Activated gamma-delta T cell treated with Interleukin-2 at 50 U/mL for 16 hours (primary cell): ENCODE results near the gene SREK1.

ENCODE experiments used
- DNase-seq: peaks from one replicate; pipeline ENCODE4 v3.0.0-alpha.2; 2020

SREK1 gene

DNA sequence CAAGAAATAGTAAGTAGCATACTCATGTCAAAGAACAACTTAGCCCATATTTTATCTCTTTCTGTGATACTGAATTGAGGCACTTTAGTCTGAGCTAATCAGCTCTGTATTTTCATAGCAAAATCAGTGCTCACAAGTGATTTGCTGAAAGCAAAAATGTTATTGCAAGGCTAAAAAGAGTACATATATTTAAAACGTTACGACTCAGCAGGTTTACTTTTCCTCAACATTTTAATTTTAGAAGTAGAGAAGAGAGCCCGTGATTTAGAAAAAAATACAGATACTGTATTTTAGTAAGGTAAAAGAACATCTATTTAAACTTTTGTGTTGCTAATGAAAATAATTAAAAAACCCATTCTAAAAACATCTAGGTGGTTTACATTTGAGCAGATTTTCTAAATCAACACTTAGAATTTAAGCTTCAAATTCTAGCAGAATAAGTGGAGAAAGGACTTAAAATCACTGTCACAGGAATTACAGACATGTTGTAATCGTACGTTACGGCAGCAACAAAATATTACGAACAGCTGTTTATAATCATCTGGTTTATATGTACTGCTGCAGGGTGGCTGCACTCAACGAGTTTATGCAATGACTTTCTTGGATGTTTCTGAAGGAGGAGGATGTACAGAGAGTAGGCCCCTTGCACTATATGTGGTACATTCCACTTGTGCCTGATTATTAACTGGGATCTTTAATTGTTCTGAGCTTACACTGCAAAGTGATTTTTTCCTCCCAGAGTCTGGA lies 20.1 kb downstream of the SREK1 start:
- no peak for DNase-seq

DNA sequence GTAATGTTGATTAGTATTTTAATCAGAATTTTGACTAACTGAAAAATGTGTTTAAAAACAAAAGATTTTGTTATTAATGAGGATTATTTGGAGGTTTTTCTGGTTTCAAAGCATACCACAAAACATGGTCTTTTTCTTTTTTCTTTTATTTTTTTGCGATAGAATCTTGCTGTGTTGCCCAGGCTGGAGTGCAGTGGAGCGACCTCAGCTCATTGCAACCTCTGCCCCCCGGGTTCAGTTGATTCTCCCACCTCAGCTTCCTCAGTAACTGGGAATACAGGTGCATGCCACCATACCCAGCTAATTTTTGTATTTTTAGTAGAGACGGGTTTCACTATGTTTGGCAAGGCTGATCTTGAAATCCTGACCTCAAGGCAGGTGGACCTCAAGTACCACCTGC lies 24.1 kb downstream of the SREK1 start:
- DNase-seq: no peak

DNA sequence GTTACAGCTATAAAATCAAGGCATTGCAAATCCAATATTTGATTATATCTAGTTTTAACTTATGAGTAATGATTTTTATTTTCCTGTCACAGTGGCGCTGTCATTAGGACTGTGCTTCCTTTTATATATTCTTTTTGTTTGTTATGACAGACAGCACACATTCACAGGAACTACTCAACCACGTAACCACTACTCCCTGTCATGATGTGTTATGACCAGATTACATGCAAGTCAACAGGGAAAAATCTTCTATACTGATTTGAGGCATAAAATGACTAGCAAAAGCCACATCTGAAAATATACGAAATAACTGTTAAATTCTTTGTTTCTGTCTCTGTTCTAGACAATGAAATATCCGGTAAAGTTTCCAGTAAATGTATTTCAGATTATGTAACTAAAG lies 25.4 kb downstream of the SREK1 start:
- DNase-seq: no peak

DNA sequence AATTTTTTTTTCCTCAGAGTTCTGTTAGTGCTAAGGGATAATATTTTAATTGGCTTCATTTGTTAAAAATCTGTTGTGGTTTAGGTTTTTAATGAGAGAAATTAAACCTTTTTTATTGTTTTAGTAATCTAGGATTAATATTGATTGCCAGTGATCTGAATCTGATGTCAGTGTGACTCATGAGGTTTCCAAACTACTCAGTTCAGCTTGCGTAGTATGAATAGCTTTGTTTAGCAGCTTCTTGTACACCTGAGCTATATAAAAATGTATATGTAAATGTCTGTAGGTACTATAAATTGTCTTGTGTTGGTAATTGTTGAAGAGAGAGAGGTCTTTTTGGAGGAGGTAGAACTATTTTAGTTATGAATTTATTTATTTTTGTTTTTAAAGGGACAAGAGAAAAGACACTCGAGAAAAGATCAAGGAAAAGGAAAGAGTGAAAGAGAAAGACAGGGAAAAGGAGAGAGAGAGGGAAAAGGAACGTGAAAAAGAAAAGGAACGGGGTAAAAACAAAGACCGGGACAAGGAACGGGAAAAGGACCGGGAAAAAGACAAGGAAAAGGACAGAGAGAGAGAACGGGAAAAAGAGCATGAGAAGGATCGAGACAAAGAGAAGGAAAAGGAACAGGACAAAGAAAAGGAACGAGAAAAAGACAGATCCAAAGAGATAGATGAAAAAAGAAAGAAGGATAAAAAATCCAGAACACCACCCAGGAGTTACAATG lies 26.3 kb downstream of the SREK1 start:
- no peak for DNase-seq

DNA sequence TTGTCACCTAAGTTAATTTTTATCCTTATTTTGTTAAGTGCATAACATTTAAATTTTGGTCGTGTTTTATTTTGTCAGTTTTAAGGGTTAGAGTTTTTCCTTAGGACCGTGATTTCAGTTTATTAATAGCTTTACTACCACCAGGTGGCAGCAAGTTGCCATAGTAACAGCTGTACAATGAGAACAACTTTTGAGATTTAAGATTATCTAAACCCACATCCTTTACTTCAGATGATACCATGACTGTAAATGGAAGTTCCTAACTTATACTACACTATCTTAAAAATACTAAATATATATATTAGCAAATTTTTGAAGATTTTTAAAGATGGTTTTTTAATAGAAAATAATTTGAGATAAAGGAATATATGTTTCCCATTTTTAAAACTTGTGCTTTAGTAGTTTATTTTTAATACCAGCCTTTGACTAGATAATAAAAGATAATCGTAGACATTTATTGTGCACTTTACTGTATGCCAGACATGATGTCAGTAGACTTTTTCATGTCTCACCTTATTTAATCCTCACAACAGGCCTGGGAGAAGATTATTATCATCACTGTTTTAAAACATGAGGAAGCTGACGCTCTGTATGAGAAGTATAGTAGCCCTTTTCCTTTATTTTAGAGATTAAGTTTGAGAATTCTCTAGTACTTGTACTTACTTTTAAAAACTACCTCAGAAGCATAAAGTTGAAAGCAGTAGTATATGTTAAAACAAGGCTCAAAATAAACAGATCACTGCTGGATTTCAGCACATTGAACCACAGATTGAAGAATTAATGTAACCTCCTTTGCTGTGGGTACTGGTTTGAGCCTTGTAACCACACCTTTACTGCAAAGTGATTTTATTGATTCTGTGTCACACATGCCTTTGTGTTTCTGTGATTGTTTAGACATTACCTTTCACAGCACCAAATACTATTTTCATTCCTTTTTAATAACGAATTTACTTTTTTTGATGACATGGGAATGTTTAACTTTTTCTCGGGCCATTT lies 27.5 kb downstream of the SREK1 start:
- DNase-seq: peak; percentile 60

DNA sequence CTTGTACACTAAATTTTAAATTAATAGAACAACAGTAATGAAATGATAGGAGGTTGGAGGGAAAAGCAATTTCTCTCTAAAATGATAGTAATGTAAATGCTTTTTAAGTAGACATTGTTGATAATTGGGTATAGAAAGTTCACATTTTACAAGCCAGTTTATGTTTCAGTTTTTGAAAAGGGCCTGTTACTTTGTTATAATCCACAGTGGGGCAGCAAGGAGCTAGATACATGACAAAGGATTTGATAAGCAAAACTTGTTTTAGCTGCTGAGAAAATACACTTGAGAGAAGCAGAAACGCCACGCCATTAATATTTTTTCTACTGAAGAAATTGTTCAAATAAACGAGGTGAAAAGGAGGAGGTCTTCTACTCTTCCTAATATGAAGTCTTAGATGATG lies 30.2 kb downstream of the SREK1 start:
- no peak for DNase-seq

DNA sequence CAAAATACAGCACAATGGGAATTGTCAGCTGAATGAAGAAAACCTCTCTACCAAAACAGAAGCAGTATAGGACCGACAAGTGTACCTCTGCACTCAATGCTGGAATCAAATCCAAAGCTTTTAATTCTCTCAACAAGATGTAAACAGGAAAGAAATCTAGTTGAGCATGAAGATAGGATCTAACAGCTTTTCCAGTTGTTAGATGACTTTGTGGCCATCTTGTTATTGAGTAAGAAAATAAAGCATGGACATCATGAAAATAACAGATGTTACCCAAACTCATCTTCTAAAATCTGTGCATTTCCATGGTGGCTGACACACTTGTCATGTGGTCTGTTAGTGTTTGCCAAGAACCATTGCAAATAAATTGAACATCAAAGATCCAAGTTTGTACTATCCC lies 34.7 kb downstream of the SREK1 start:
- DNase-seq: no peak

DNA sequence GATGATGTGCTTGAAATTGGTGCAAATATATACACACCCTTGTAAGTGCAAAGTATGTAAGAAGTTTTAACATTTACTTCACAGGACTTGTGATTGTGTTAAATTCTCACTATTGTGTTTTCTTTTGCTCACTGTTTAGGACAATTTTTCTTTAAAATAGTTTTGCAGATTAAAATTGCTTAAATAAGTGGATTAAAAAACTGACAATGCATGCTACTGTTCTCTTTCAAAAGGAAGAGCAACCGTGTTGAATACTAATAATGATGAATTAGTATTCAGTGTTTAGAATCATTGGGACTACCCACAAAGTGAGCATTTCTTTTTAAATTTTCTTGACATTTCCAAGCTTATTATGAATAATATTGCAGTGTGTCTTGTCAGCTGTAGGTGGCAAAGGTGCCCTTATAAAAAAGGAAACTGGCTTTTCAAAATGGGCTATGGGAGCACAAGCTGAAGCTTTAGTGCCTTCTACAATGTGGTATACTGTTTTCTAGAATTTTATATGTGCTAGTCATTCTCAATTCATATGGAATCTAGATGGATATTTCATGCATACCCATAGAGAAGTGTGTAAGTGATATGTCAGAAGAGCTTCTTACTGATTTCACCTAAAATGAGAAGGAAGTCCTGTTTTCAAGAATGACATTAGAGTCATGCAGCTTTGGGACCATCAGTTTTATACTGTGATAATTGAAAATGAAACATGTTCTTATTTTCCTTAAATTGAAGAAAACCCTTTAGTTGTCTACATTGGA lies 35.4 kb downstream of the SREK1 start:
- no peak for DNase-seq

DNA sequence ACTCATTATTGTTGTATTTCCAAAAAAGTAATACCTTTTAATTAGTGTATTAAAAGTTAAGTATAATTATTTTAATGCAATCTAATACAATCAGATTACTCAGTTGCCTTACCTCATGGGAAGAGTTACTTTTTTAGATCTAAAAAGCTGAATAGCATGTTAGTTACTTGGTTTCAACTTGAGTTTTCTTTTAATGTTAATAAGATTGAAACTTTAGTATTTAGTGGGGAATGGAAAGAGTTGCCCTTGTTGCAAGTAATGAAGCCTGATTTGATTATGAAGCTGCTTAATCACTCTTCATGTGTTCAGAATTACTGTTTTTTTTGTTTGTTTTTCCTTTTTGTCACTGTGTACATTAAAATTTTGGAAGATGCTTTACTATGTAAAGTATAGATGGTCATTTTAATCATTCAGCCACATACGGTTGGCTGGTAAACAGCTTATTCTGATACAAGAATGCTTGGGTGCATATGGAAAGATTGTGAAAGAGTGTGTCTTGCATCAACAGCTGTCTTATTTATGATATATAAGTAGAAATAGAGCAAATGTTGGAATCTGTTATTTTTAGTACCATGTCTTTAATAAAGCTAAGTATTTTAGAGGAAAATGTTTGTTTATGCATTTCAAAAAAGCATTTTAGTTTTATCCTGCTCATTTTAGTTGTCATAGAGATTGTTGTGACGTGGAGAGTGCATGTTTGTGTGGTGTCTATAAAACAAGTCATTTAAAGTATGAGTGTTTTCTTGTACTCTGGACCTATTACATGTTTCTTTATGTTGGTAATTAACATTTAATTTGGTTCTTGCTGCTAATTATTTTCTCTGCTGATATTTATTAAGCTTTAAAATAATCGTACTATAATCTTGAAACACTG lies 36.4 kb downstream of the SREK1 start:
- DNase-seq: no peak

DNA sequence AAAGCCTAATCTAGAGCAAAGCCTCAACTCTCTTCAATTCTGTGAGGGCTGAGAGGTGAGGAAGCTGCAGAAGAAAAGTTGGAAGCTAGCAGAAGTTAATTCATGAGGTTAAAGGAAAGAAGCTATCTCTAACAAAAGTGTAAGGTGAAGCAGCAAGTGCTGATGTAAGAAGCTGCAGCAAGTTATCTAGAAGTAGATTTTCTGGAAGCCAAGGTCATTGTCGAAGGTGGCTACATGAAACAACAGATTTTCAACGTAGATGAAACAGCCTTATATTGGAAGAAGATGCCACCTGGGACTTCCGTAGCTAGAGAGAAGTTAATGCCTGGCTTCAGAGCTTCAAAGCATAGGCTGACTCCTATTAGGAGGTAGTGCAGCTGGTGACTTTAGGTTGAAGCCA lies 42.0 kb downstream of the SREK1 start:
- no peak for DNase-seq

DNA sequence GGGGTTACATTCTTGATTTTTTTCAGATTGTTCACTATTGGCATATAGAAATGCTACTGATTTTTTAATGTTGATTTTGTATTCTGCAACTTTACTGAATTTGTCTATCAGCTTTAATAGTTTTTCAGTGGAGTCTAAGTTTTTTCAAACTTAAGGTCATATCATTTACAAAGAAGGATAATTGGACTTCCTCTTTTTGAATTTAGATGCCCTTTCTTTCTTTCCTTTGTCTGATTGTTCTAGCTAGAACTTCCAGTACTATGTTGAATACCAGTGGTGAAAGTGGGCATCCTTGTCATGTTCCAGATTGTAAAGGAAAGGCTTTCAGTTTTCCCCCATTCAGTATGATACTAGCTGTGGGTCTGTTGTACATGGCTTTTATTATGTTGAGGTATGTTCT lies 49.3 kb downstream of the SREK1 start:
- no peak for DNase-seq

DNA sequence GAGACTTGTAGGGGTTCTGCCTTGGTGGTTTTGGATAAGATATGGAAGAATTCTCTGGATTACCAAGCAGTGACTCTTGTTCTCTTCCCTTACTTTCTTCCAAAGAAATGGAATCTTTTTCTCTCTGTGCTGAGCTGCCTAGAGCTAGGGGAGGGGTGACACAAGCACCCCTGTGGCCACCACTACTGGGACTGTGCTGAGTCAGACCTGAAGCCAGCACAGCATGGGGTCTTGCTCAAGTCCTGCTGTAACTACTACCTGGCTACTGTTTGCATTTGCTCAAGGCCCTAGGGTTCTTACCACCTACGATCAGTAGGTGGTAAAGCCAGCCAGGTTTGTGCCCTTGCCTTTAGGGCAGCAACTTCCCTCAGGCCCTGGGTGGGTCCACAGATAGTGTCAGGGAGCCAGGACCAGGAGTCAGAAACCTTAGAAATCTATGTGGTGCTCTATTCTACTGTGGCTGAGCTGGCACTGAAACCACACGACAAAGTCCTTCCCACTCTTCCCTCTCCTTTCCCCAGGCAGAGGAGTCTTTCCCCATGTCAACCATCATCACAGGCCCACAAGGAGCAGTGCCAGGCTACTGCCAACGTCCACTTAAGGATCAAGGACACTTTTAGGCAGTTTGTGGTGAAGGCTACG lies 53.8 kb downstream of the SREK1 start:
- no peak for DNase-seq

DNA sequence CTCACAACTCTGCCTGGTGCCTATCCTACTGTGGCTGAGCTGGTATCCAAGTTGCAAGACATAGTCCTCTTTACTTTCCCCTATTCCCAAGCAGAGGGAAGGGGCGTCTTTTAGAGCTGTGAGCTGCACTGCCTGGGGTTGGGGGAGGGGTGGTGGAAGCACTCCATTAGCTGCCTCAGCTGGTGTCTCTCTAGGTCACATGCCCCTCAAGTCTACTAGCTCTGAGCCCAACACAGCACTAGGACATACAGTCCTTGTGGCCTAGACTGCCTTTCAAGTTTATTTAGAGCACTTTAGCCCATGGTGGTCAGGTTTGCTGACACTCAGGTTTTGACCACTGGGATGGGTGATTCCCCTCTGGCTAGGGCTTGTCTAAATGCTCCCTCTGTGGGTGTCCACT lies 54.7 kb downstream of the SREK1 start:
- DNase-seq: no peak

DNA sequence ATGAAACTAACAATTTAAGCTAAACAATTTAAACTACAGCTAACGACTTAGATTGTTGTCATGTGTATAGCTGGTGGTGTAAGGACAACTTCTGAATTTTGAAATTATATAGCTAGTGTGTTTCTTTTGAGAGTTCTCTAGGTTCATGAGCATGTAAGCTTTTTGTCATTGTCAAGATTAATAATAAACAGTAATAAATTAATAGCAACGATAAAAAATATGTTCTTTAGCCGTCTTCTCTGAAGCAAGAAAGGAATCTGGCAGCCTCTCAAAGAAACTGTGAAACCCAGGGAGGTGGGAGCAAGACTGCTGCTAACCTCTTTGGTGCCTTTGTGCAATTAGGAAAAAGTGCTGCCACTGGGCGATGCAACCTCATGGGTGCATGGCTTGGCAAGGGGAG lies 59.4 kb downstream of the SREK1 start:
- DNase-seq: no peak

DNA sequence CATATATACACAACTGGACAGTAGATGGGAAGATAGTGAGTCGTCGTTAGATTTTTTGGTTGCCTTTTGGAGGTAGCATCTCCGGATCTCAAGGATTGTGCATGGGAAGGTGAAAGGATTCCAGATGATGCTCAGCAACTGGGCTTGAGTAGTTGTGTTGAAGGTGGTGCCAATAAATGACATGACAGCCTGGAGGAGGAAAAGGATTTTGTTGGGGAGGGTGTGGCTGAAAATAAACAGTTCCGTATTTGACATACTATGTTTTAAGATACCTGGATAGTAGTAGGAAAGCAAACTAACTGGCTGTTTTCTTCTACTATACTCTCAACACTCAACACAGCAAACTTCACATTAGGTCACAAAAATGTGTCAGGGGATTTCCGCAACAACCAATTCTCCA lies 62.4 kb downstream of the SREK1 start:
- DNase-seq: no peak

DNA sequence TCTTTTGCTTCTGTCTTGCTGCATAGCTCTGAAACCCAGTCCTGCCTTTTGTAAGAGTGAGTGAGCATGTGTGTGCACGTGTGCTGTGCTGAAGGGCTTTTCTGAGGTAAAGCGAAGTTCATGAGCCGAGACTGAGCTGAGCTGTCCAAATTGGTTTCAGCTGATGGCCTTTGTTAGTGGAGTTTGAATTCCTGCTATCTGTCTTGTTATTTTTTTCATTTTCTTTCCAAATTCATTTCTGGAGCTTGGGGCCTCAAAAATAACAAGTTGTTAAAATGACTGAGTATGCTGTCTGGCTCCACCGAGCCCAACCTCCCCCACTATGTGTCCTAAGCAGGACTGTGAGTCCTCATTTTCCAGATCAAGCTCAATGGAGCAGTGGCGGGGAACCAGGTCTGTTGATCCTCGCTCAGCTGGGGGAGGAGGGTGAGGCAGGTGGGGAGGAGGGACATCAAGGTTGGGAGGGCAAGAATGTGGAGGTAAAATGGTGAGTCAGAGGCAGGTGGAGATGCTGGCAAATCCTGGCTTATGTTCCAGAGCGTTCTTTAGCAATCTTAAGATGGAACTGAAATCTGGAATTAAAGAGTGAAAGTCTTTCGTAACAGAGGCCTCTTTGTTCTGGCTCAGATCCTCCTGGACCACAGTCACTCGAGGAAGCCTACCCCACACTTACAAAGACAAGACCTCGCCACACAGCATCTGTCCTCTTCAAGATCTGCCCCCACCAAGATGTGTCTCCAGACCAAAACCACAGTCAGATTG lies 63.9 kb downstream of the SREK1 start:
- no peak for DNase-seq

DNA sequence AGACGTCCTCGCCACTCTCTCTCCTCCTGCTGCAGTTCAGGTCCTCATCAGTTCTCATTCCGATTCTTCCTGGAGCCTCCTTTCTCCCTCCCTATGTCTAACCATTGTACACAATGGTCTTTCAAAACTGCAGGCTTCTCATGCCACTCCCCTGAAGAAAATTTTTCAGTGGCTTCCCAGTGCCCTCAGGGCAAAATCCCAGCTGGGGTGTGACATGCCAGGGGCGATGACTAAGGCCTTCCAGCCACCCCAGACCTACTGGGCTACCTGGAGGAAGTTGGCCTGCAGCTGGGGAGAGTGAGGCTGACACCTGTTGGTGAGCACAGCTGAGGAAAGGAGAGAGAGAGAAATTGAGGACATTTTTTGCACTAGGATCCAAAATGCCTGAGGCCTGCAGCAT lies 65.2 kb downstream of the SREK1 start:
- no peak for DNase-seq

DNA sequence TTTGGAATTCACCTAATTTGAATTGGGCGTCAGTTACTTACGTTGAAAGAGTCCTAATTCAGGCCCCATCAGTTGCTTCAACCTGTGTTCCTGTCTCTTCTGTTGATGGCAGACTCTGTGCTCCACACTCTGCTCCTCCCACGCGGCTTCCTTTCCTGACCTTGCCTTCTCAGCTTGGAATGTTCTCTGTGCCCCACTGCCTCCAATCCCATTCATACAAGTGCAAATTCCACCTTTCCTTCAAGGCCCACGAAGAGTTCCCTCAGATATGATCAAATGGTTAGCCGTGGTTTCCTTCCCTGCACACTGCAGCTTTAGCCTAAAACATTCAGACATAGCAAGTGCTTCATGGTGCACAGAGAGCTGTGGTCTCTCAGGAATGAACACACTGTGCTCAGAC lies 65.7 kb downstream of the SREK1 start:
- no peak for DNase-seq

DNA sequence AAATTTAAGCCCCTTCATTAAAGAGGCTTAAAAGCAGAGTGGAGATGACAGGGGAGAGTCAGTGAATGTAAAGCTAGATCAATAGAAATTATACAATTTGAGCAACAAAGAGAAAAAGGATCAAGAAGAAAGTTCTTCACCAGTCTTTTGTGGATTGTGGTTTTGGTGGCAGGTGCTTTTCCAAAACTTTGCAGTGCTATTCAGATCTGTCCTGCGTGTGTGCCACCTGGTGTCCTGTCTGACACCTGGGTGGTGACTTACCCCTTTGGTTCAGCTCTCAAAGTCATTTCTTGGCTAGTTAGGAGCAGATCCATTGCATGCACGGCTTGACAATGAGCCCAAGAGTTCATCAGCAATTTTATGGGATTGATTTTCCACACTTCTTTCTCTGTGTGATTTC lies 69.4 kb downstream of the SREK1 start:
- no peak for DNase-seq

DNA sequence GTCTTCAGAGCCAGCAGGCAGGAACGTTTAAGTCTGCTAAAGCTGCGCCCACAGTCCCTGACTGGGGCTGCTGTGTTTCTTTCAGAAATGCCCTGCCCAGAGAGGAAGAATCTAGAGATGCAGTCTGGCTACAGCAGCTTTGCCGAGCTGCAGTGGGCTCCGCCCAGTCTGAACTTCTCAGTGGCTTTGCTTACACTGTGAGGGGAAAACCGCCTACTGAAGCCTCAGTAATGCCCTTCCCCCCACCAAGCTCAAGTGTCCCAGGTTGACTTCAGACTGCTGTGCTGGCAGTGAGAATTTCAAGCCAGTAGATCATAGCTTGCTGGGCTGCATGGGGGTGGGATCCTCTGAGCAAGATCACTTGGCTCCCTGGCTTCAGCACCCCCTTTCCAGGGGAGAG lies 78.4 kb downstream of the SREK1 start:
- no peak for DNase-seq
